Central memory CD4-positive, alpha-beta T cell (primary cell): Measurements from ENCODE around the gene TWNK.
A peak's percentile ranks its signal among the peaks of the same experiment; 100 is the strongest.

Source experiments
- DNase-seq: peaks from one replicate; pipeline ENCODE4 v3.0.0; 2022

Gene TWNK

DNA sequence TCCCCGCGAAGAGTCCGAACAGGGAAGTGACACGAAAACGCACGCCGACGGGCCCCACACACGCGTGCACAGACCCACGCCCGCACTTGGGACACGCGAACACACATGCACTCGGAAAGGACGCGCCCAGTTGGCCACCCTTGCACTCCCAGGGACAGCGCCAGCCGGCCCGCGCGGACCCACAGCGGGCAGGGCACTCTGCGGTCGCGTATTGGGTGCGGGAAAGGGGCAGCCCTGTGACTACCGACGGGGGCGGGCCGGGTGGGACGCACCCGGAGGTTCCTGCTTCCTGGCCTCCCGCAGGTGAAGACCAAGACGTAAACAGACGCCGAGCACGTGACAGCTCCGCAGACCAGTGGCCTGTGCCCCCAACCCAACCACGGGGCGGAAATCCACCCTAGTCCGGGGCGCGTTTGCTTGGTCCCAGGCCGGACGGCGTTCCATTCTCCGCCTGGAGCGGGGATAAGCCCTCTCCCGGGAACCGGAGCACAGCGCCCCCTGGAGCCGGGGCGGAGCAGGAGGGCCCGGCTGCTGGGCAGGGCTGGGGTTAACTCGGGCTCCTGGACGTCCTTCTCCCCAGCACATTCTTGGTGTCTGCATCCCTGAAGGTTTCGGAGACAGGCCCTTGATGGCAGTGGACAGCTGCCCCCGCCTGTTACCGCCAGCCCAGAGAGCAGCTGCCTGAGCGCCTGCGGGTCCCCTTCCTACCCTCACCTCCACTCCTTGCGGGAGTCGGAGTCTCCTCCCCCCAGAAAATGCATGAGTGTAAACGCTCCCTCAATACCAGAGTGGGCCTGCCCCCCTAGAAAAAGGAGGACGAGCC, 10.2 kb downstream of the TWNK start:
- peak; percentile 69 for DNase-seq

DNA sequence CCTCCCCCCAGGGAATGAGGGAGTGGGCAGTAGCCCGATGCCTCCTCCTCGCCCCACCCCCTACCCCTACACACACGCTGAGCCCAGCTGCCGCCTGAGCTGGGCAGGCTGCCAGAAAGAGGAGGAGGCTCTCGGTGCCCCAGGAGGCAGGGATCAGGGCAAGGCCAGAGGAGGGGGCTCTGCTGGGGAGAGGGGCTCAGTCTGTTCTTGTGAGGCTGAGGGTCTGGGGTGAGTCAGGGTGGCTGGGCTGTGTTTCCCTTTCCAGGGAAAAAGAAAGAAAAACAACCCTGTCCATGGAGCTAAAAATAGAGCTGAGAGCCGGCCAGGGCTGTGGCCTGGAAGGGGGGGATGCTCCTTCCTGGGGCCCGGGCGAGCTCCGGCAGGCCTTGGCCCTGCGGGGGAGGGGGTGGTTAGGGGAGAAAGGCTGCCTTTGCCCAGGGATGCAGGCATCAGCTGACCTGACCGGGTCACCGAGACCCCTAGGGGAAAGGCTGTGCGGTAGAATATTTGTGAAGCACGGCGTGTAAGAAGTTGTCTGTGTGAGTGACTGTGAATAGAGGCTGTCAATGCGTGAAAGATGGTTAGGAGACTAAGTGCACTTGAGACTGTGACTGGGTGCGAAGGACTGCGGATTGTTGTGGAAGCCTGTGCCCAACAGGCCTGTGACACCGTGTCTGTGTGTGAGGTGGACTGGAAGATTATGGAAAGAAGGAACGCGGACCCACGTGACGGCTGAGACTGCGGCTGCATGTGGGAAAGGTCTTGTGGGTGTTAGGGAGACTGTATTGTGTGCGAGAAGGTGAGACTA, 11.0 kb downstream of the TWNK start:
- DNase-seq = peak; percentile 69

DNA sequence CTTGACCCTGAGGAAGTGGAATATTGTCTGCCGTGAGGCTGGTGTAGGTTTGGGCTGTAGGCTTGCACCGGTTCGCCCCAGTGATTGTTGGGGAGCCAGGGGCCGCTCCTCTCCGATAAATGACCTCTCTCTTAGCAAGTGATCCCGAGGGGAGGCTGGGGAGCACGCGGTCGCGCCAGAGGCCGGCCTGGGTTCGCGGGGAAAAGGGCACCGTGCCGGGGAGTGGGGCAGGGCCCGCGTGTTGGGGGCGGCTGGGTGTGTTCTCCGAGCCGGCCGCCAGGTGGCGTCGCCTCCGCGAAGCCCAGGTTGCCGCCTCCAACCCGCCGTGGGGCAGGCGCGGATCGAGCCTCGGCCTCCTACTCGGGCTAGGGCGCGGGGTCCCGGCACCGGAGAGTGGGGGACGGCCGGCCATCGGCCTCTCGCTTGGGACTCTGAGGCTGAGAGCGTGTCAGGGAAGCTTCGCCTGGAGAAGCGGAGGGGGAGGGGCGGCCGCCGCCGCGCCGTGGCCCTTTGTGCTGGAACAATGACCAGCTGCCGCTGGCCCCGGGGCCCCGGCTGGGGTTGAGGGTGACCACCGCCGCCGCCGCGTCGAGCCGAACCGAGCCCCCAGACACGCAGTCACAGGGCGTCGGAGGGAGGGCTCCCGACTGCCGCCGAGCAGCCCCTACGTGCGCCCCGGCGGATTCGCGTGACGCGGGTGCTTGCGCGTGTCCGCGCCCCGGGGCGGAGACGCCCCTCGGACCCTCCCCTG, 11.8 kb downstream of the TWNK start:
- DNase-seq = peak; percentile 75

- no peak for DNase-seq
Measured at GRCh38 chr10:100999742-101000126, 12.4 kb downstream of the TWNK start, which contains the start of gene LZTS2. LZTS2 (plus strand) TSS chr10:100999808; CDS start chr10:101002539, 2,731 bp downstream.

DNA sequence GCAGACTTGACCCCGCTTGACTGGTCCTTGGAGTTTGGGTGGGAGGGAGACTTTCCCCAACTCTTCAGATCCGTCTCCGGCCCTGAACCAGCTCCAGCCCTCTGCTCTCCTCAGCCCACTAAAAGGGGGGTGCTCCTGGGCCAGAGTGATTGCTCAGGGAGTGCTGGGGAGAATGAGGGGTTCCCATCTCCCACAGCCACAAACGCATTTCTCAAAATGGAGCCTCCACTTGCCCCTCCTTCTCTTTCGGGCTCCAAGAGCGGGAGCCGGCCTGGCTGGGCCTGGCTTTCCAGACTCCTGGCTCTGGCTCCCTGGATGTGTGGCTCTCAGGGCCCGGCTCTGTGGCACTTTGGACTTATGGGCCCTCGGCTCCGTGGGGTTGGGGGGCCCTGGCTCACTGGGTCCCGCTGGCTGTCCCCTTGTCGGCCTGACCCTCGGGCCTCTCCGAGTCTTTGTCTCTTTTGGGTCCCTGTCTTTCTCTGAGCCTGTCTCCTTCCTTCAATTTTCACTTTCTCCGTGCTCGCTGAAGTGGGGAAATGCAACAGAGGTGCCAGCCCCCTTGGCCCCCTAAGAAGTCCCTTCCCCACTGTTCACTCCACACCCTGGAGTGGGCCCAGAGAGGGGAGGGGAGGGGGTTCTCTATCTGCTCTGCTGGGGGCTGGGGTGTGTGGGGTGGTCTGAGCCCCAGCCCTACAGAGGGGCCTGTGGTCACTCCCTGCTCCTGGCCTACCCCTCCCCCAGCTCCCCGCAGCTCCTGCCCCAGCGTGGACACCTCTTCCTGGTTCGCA, 13.0 kb downstream of the TWNK start:
- DNase-seq = no peak

GRCh38 chr10:101000915-101001658, 13.7 kb downstream of the TWNK start:
- no peak for DNase-seq

DNA sequence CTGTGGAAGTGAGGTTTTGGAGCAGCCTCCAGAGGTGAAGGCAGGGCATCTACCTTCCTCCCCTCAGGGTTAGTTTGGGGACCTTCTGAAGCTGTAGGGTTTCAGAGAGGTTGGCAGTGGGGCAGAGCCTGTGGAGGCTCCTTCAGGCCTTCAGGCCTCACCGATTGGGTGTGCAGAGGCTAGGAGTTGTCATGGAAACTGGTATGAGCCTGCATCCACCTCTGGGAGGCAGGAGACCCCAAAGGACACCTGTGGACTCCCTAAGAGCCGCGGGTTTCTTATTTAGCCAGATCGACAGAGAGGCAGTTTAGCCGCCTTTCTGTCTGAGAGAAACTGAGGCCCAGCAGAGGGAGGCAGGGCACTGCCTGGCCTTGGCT, 14.3 kb downstream of the TWNK start:
- no peak for DNase-seq

DNA sequence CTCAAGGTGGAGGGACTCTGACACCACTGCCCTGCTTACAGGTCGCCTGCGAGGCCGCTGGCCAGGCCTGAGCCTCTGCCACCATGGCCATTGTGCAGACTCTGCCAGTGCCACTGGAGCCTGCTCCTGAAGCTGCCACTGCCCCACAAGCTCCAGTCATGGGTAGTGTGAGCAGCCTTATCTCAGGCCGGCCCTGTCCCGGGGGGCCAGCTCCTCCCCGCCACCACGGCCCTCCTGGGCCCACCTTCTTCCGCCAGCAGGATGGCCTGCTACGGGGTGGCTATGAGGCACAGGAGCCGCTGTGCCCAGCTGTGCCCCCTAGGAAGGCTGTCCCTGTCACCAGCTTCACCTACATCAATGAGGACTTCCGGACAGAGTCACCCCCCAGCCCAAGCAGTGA, 15.1 kb downstream of the TWNK start:
- DNase-seq = no peak

DNA sequence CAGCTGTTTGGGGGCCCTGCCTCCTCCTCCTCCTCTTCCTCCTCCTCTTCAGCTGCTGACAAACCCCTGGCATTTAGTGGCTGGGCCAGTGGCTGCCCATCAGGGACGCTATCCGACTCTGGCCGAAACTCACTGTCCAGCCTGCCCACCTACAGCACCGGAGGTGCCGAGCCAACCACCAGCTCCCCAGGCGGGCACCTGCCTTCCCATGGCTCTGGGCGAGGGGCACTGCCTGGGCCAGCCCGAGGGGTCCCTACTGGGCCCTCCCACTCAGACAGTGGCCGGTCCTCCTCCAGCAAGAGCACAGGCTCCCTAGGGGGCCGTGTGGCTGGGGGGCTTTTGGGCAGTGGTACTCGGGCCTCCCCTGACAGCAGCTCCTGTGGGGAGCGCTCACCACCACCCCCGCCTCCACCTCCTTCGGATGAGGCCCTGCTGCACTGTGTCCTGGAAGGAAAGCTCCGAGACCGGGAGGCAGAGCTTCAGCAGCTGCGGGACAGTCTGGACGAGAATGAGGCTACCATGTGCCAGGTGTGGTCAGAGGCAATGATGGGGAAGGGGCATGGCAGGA, 16.4 kb downstream of the TWNK start:
- no peak for DNase-seq

DNA sequence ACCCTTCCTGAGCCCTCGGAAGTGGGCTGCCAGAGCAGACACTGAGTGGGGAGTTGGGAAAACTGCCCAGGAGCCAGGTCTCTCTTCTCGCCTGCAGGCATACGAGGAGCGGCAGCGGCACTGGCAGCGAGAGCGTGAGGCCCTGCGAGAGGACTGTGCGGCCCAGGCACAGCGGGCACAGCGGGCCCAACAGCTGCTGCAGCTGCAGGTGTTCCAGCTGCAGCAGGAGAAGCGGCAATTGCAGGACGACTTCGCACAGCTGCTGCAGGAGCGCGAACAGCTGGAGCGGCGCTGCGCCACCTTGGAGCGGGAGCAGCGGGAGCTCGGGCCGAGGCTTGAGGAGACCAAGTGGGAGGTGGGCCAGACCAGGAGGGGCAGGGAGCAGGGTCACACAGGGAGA, 18.0 kb downstream of the TWNK start:
- DNase-seq = no peak

DNA sequence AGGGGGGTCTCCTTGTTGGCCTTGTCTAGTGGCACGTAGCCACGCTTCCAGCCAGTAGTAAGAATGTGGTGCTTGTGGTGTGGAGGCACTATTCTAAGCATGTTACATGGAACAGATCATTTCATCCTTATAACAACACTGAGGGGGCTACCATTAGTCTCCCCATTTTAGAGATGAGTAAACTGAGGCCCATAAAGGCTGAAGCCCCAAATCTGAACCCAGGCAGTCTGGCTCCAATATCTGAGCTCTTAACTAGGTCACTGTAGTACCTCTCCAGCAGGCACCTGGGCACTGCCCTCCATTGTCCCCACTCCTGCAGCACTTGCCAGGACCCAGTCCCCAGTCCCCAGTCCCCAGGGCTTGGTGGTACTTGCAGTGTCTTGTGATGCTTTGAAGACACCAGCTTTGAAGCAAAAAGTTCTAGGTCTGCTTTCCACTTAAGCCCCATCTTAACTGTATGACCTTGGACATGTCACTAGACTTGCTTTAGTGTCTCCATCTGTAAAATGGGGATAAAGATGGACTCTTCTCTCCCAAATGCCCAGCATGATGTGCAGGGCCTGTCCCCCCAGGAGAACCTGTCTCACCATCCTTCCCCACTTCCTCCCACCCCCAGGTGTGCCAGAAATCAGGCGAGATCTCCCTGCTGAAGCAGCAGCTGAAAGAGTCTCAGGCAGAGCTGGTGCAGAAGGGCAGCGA, 18.7 kb downstream of the TWNK start:
- DNase-seq = no peak

GRCh38 chr10:101006593-101007098, 19.3 kb downstream of the TWNK start:
- no peak for DNase-seq

DNA sequence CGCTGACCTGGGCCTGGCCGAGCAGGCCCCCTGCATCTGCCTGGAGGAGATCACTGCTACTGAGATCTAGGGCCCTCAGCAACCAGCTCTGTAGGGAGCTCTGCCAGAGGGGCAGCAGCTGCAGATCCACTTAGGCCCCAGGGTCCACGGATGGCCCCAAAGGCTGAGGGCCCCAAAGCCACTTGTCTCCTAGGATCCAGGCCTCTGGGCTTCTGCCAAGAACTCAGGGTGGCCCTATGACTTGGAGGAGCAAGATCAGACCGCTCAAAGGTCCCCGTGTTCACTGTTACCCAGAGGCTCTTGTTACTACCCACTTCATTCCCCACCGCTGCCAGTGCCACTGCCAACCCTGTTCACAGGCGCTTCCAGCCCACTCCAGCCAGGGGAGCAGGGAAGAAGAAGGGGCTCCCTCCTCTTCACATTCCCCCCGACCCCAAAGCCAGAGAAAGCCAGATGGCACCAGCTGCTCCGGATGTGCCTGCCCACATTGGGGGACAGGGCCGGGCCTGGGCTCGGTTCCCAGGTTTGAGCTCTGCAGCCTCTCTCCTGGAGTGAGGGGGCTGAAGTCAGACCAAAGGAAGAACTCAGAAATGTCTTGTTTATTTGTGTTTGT, 19.9 kb downstream of the TWNK start:
- DNase-seq = no peak

- no peak for DNase-seq
Measured at GRCh38 chr10:101007915-101008822, 20.8 kb downstream of the TWNK start.

DNA sequence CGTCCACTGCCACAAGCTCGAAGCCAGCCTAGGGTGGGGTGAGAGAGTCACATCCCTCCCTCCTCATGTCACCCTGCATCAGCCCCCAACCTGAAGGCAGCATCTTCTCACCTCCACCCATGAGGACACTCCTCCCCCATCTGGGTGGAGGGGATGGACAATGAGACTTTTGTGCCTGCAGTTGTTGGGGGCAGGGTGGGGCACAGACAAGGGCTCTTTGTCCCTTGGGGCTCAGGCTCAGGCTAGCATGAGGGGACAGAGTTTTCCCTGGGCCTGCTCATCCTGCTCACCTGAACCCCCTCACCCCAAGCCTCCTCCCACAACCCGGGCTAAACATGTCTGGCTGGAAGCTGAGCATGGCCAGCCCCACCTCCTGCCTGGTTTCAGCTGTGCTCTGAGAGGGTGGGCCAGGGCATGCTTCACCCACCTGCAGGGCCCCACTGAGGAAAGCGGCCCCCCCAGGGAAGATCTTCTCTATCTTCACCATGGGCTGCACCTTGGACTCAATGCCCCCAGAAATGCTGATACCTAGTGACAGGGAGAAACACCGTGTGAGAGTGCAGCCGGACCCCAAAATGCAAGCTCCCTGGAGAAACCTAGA, 21.6 kb downstream of the TWNK start:
- DNase-seq = no peak

- no peak for DNase-seq
Measured at GRCh38 chr10:101010329-101010728, 23.0 kb downstream of the TWNK start.

DNA sequence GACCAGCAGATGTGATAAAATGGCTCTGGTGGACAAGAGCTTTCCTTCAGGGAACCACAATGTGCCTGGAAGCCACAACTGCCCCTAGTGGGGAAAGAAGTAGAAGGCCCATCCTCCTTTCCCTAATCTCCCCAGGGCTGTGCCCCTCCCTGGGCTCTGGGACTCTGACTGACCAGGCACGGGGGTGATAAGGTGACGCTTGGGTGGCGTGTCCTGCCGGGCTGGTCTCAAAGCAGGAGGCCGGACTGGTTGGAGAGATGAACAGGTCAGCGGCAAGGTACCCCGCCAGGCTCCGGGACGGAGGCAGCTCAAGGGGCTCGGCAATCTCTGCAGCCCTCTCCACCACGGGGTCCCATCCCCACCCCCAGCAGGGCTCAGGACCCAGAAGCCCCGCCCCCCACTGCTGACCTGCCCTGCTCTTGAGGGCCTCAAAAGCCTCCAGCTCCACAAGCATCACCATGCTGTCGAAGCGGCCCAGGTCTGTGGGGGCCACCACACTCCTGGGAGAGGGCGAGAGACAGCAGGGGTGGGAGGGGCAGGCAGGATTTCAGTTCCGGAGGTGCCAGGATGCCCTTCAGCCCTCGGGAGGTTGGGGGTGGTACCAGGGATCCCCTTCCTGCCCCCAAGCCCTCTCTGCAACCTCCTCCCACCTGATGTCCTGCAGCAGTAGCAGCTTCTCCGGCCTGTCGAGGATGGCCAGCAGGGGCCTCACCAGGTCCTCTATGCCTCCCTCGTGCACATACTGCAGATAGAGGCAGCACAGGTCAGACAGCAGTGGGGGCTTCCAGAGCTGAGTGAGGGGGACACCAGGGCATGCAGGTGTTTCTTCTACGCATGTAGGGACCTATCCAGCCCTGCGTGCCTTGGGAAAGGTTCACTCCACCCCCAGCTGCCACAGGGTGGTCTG, 24.4 kb downstream of the TWNK start:
- no peak for DNase-seq
